Stimulated activated CD4-positive, alpha-beta T cell treated with anti-CD3 and anti-CD28 coated beads, Interleukin-2, amount 100 ng/mL, for 24 hours (primary cell): ENCODE measurements around the gene LAMB1.

ENCODE experiments used
- DNase-seq, 2 donors: peaks; one replicate each; pipeline ENCODE4 v3.0.0-alpha.2; 2020

The LAMB1 gene

DNA sequence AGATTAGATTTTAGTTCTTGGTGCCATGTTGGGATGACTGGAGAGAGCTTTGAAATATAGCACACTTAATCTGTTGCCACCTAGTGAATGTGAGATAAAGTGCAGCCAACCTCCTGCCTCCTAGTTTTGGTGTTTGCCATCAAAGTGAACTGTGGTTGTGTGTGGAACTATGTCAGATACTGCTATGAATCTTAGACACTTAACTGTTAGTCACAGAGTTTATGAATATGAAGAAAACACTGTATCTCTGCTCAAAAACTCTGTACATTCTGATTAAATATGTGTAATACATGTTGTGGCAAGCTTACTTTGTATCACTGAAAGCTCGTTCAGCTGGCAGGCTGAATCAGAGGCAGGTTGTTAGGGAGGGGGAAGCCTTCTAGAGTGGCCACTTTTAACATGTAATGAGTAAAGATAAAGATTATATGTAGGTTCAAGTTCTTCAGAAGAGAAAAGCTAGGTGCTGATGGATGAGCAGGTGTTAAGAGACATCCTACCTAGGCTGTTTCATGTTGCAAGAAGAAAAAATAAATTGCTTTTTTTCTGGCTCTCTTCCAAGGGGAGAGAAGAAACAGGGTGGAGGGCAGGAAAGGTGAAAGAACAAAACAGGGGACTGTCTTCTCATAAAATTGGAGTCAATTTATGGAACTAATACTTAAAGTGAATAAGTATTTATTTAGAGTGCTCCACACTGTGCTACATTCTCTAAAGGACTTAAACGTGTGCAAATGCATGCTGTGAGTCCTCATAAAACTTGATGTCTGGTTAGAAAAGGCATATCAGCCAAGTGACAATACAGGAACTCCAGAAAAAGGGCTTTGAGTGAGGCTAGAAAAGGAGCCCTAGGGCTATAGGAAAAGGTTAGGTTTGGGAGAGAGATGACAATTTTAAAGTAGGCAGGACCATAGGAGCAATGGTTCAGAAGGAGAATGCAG, 14.1 kb upstream of the LAMB1 start:
- no peak for DNase-seq

GRCh38 chr7:108015740-108016139, 12.8 kb upstream of the LAMB1 start:
- DNase-seq: no peak

DNA sequence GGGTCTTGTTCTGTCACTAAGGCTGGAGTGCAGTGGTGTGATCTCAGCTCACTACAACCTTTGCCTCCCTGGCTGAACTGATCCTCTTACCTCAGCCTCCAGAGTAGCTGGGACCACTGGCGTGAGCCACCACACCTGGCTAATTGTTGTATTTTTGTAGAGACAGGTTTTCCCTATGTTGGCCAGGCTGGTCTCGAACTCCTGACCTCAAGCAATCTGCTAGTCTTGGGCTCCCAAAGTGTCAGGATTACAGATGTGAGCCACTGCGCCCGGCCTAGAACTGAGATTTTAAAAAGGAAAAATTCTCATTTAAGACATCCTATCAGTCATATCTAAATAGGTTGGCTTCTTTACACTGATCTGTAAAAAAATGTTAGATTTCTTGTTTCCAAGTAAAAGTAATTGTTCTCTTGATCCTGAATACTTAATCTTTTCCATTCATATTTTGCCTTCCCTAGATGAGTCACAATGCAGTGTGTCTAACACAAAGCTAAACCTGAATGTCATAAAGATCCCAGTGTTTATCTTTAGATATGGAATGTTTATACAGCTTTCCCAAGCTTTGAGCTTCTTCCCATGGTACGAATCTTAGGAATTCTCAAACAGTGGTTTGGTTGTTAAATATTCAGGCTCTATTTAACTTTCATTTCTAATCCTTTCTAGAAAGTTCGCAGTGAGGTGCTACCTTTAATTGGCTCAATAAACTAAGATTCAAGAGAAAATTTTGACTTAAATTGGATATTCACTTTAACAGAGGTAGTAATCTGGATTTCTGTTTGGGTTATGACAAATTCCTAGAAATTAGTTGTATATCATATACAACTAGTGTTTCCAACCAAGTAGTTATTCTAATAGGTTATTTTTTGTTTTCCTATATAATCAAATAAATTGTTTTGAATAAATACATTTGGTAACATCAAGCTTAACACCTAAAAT, 12.1 kb upstream of the LAMB1 start:
- DNase-seq: no peak

DNA sequence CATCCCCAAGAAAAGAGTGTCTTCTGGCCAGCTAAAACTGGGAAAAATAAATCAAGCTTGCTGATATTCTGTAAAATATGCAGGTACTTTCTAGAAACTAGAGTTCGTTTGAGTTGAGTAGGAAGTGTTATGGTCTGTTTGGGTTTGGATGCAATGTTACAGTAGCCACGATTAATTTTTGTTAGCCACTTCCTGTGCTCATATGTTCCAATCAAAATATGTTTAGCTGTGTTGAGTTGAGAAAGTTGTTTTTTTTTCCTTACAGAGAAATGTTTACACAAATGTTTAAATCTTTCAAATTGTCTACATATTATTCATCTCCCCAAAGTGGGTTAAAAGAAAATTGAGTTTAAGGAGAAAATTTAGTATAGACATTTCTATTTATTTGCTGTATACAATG, 11.3 kb upstream of the LAMB1 start:
- no peak for DNase-seq

DNA sequence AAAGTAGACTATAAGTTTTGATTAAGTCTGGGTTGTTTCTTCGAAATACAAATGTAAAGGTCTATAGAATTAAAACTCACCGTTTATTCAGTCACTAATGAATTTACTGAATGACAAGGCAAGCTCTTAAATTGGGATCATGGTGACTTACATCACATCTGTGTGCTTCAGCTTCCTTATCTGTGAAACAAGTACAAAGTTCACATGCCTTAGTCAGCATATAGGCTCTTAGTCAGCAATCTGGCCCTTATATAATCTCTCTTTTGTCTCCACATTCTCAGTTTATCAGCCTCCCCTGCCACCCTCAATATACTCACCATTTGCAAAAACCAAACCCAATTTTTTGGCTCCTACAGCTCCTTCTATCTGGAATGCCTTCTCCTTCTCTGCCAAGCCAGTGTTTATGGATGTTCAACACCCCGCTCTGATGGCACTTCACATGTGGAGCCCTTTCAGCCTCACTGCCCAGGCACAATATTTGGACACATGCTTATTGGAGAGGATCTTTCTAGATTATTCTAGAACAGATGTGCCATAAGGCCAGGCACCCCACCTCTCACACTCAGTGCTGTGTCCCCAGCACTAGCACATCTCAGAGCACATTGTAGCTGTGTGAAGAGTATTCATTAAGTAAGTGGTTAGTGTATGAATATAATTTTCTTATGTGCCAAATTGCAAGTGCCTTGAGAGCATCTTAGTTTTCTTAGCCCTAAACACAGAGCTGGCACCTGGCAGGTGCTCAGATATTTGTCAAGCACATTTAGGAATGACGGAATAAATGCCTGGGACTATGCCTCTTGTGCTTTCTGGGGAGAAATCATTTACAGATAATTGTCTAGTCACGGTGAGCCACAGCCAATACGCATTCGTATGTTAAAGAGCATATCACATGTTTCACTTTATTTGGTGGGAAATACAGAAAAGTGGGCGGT, 9.8 kb upstream of the LAMB1 start:
- no peak for DNase-seq

- DNase-seq: no peak
Observed at GRCh38 chr7:108010377-108010776, 7.4 kb upstream of the LAMB1 start.

DNA sequence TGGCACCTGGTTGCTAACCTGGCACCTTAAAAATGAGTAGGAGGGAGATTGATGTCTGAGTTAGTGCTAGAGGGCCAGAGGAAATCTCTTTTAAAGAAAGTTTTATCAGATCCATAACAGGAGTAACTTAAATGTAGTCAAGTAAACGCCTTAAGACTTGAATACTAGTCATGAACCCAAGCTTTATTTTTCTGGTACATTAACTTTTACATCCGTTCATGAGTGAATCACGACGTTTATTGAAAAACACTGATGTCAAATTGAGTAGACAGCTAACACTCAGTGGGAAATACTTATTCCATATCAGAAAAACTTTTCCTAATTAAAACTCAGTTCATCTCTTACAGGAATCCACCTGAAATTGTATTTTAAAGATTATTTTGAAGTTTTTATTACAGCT, 6.9 kb upstream of the LAMB1 start:
- no peak for DNase-seq

DNA sequence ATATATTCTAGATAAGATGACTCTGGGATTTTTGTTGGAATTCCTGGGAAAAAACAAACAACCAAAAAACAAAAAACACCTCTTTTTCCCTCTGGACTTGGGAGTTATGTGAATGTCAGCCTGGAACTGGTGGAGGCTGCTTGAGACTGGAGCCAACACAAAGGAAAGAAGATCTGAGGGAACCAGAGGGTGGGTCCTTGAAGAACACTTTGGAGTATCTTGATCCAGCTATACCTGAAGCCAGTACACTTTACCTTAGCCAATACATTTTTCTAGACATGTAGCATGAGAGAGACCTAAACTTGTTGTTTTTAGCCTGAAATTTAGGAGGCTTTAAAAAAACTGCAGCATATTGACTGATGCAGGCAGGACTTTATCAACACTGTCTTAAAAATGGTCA, 5.9 kb upstream of the LAMB1 start:
- no peak for DNase-seq

DNA sequence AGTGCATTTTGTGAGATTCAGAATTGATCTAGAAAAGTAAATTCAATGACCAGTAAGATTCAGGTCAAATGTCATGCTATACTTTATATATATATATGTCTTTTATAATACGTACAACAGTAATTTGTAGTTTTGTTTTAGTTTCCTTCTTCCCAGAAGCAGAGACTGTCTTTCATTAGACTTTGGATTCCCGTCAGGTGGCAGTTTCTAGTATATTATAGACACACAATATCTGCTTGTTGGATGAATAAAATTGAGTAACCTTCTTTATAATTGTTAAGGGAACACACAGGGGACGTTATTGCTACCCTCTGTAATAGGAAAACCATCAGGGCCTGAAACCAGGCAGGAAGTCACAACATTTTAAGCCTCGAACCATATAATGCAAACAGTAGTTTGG, 5.3 kb upstream of the LAMB1 start:
- DNase-seq: no peak

DNA sequence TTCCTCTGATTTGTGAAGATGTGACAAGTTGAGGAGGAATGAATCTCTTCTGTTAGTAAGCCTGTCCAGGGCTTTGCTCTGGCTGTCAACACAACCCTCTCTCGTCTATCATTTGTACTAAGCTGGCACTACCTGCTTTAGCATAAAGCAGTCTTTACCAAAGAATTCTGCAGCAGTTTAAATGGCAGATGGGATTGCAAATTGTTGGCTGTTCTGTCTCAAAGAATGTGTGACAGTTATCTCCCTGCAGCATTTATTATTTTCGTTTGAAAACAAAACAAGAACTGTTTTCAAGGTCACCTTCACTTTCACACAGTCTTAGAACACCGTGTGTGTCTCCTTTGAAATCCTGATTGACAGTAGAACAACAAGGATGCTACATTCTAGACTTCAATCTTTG, 4.8 kb upstream of the LAMB1 start:
- DNase-seq: no peak

GRCh38 chr7:108007261-108007660, 4.3 kb upstream of the LAMB1 start:
- DNase-seq: no peak

GRCh38 chr7:108004220-108005142, 1.5 kb upstream of the LAMB1 start:
- no peak for DNase-seq

GRCh38 chr7:108003599-108003935, 606 bp upstream of the LAMB1 start:
- DNase-seq: no peak

DNA sequence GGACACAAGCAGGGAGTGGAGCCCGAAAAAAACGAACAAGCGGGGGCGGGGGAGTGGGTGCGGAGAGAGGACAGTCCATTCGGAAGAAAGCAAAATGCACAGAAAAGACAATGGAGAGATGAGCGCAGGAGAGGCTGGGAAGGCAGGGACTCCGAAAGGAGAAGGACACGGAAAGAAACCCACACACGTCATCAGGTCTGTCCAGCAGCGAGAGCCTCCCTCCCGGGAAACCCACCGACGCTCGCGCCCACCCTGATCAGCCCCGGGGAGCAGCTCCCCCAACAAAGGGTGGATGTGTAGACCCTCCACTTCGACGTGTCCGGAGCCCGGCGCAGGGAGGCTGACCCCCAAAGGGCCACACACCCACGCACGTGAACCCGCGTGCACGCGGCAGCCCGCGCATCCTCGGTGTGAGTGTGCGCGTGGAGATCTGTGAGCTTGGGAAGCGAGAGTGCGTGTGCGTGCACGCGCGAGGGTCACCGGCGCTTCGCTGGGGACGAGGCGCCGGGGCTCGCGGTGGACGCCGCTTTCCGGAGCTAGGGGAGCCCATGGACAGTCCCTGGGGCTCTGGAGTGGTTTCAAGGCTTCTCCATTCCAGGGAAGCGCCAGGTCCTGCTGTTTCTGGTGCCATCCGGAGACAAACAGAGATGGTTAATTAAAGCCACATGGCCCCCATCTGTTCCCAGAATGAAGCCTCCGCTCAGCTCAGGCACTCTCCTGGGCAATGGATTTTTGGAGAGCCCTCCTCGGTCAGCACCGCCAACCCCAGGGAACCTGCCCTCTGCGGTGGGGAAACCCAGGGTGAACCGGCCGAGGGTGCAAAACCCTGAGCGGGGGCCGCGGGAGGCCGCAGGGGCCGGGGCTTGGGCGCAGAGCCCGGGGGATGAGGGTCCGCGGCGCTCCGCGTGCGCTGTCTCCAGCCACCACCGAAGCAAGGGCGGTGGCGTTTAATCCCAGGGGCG, 916 bp downstream of the LAMB1 start:
- no peak for DNase-seq

DNA sequence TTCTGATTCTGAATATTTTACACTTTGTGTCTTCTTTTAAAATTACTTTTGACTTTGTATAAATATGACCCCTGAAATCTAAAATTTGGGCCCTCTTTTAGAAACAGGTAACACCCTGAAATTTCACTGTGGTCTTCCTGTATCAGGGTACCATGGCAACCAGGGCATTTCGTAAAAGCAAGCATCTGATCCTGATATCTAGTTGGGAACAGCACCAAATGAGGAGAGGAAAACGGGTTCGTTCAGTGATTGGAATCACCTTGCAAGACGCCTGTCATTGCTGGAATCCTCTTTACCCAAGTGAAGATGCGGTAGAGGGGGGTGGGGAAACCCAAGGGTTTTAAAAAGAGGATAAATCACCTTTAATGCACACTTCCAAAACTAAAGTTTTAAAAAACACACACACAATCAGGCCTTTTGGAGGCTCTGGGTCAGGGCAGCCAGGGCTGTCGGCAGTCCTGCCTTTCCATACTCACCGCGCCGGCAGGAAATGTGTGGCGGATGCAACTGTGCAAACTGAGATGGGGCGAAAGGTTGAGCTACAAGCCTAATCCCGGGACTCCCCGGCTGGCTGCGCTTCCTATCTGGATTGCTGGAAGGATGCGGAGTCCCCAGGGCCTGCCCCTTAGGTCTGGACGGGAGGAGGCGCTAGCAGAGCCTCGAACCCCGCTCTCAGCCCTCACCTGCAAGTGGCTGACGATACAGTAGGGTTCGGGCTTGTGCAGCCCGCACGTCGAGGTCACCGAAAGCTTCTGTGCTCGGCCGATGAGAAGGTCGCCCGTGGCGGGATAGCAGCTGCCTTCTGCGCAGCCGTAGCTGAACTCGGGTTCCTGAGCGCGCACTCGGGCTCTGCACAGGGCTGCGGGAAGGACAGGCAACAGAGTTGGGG, 1.8 kb downstream of the LAMB1 start:
- DNase-seq: peak in 1 of 2 donors; percentile 14

DNA sequence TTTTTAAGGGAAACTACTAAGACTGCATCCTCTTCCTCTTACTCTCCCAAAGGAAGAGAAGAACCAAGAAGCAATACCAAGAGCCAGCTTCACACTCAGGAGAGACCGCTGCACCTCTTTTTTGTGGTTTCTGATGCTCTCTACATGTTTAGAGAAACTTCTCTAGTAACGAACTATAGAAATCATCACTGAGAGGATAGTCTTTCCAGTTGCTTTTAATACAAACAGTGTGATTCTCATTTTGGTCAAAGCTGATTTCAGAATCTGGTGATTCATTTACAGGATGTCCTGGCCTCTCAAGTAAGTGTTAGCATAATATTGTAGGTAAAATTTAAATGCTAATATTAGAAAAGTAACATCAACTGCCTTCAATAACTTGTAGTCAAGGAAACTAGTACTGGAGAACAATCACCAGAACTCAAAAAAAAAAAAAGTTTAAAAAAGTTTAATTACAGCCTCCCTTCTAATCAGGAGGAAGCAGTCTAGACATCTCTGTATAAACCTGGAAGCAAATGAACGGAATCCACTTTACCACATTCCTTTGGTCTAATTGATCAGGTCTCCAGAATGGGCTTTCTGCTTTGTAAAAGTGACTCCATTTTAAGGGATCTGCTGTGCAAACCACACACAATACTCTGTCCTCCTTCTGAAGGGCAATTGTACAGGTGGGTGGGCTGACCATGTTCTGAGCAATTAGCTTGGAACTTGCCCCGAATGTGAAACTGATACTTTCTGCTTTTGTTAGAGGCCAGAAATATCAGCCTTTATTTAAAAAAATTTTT, 3.0 kb downstream of the LAMB1 start:
- DNase-seq: no peak

GRCh38 chr7:107998660-107999480, 4.1 kb downstream of the LAMB1 start:
- DNase-seq: no peak

GRCh38 chr7:107998150-107998549, 4.8 kb downstream of the LAMB1 start:
- no peak for DNase-seq
